Parathyroid adenoma (tissue), 2 donors: Measurements from ENCODE around the gene SNTG2.

Source experiments
- H2AFZ ChIP-seq: fragments of 300-600 bp; sonication (generic); one replicate; pipeline ENCODE4 v1.7.0; 2017; ENCODE audit warnings: antibody characterized with exemption, mild to moderate bottlenecking
- H3K27ac ChIP-seq: fragments of 300-600 bp; sonication (generic); one replicate; pipeline ENCODE4 v1.7.0; 2017
- H3K27me3 ChIP-seq: fragments of 300-600 bp; sonication (generic); one replicate; pipeline ENCODE4 v1.7.0; 2017; ENCODE audit warnings: low read length; ENCODE audit not compliant: control insufficient read depth, insufficient read depth
- H3K36me3 ChIP-seq: fragments of 300-600 bp; sonication (generic); one replicate; pipeline ENCODE4 v1.7.0; 2017; ENCODE audit warnings: low read length; ENCODE audit not compliant: control insufficient read depth, insufficient read depth
- H3K4me1 ChIP-seq: fragments of 300-600 bp; sonication (generic); one replicate; pipeline ENCODE4 v1.7.0; 2017; ENCODE audit warnings: control low read depth
- H3K4me2 ChIP-seq: fragments of 300-600 bp; sonication (generic); one replicate; pipeline ENCODE4 v1.7.0; 2017; ENCODE audit warnings: low read length
- H3K4me3 ChIP-seq: fragments of 300-600 bp; sonication (generic); one replicate; pipeline ENCODE4 v1.7.0; 2017; ENCODE audit warnings: low read depth, low read length
- H3K79me2 ChIP-seq: fragments of 300-600 bp; sonication (generic); one replicate; pipeline ENCODE4 v1.7.0; 2017; ENCODE audit warnings: control low read depth
- H3K9ac ChIP-seq: fragments of 300-600 bp; sonication (generic); one replicate; pipeline ENCODE4 v1.7.0; 2017; ENCODE audit warnings: mild to moderate bottlenecking
- H3K9me3 ChIP-seq: fragments of 300-600 bp; sonication (generic); one replicate; pipeline ENCODE4 v1.7.0; 2017; ENCODE audit warnings: low read length; ENCODE audit not compliant: control insufficient read depth
- CTCF ChIP-seq: fragments of 300-600 bp; sonication (generic); IDR thresholded peaks from one replicate; pipeline ENCODE4 v1.7.0; 2017; ENCODE audit warnings: antibody characterized with exemption, mild to moderate bottlenecking
- donor health status: primary hyperparathyroidism.

Gene SNTG2

GRCh38 chr2:920999-921398 lies 29.6 kb upstream of the SNTG2 start:
- no peak overlapping the region for H3K9ac ChIP-seq
- H3K36me3 ChIP-seq, result no peaks in the 10 kb centered on the region
- H3K27me3 ChIP-seq, result no peaks in the 10 kb centered on the region
- no peak for TF ChIP-seq CTCF
- no peaks in the 10 kb centered on the region for H3K79me2 ChIP-seq
- no peaks in the 10 kb centered on the region for H3K9me3 ChIP-seq
- no peak overlapping the region for H3K27ac ChIP-seq
- no peak overlapping the region for H3K4me3 ChIP-seq
- no peak overlapping the region for H2AFZ ChIP-seq
- H3K4me2 ChIP-seq, result no peak overlapping the region
- no peaks in the 10 kb centered on the region for H3K4me1 ChIP-seq

DNA sequence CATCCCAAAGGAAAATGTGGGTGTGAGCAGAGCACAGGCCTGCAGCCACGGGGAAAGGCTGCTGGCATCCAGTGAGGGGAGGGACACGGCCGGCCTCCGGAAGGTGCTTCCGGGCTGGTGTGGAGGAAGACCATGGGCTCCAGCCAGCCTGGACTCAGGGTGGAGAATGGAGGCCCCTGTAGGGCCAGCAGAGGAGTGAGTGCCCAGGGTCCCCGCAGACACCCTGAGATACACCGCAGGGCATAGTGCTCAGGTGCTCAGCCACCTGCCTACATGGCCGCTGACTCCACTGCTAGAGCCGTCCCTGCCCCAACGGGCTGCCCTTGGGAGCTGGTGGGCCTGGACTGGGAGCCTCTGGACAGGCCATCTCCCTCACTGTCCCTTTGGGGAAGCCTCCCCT lies 28.5 kb upstream of the SNTG2 start:
- H2AFZ ChIP-seq, result no peak overlapping the region
- no peak overlapping the region for H3K4me2 ChIP-seq
- H3K79me2 ChIP-seq, result no peaks in the 10 kb centered on the region
- no peak overlapping the region for H3K27ac ChIP-seq
- TF ChIP-seq CTCF, result no peak
- H3K9me3 ChIP-seq, result no peaks in the 10 kb centered on the region
- H3K27me3 ChIP-seq, result no peaks in the 10 kb centered on the region
- no peaks in the 10 kb centered on the region for H3K4me1 ChIP-seq
- H3K4me3 ChIP-seq, result no peak overlapping the region
- H3K36me3 ChIP-seq, result no peaks in the 10 kb centered on the region
- H3K9ac ChIP-seq, result no peak overlapping the region

DNA sequence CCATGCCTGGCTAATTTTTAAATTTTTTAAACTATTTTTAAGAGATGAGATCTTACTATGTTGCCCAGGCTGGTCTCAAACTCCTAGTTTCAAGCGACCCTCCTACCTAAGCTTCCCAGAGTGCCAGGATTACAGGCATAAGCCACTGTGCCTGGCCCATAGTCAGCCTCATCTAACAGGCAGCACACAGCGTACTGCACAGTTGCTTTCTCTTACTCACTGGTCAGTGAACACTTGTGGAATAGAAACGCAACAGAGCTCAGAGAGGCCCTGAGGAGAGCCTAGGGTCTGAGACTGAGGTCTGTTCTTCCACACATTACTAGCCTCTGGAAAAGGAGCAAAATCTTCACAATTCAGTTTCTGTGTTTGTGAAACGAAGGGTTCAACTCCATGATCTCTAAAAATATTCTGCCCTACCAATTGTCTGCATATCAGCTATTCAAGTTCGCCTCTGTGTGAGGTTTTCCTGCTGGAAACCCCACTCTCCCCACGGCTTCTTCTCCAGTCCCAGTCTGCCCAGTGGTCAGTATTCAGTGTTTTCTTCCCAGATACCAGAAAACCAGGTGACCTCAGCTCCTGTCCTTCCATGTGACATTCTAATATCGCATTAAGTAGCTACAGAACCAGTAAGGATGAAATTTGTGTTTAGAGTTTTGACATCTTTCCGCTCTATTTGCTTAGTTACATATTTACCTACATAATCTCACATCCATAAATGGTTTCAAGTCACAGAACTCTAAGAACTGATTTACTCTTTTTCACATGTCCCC lies 26.6 kb upstream of the SNTG2 start:
- Histone ChIP-seq H3K9me3 (no peaks in the 10 kb centered on the region), H3K4me2 (no peak overlapping the region), H3K36me3 (no peaks in the 10 kb centered on the region), H3K4me1 (no peaks in the 10 kb centered on the region), H3K4me3 (no peak overlapping the region), H3K9ac (no peak overlapping the region), H3K79me2 (no peaks in the 10 kb centered on the region), H3K27me3 (no peaks in the 10 kb centered on the region), H2AFZ (no peak overlapping the region), H3K27ac (no peak overlapping the region)
- no peak for TF ChIP-seq CTCF

DNA sequence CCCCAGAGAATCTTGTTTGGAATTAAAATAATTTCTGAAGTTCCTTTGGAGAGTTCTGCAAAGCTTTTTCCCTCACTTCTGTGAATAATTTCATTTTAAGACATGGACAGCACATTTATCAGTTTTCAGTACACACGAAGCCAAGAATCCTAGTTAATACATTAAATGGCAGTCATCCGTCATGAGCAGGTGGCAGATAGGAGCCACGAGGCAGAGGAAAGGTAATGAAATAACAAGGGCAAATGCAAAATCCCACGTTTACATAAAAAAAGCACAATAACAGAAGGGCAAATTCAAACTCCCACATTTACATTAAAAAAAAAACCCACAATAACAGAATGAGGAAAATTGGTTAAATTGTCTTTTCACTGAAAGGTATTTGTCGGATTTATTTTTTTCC lies 25.9 kb upstream of the SNTG2 start:
- Histone ChIP-seq H3K4me2 (no peak overlapping the region), H3K36me3 (no peaks in the 10 kb centered on the region), H3K27ac (no peak overlapping the region), H3K4me1 (no peaks in the 10 kb centered on the region), H3K9me3 (no peaks in the 10 kb centered on the region), H3K4me3 (no peak overlapping the region), H3K9ac (no peak overlapping the region), H3K79me2 (no peaks in the 10 kb centered on the region), H3K27me3 (no peaks in the 10 kb centered on the region), H2AFZ (no peak overlapping the region)
- no peak for TF ChIP-seq CTCF

GRCh38 chr2:925309-925708 lies 25.3 kb upstream of the SNTG2 start:
- Histone ChIP-seq H3K4me1 (no peaks in the 10 kb centered on the region), H3K27me3 (no peaks in the 10 kb centered on the region), H3K4me3 (no peak overlapping the region), H3K9ac (no peak overlapping the region), H3K9me3 (no peaks in the 10 kb centered on the region), H3K4me2 (no peak overlapping the region), H3K79me2 (no peaks in the 10 kb centered on the region), H2AFZ (no peak overlapping the region), H3K27ac (no peak overlapping the region), H3K36me3 (no peaks in the 10 kb centered on the region)
- TF ChIP-seq CTCF, result no peak
